Measurements from ENCODE around the gene BAAT. TPM values are rescaled to one million over a fixed set of nuclear protein-coding genes. Genes with fewer than 3 reads are reported as not detected.

BAAT gene
- total RNA-seq, 1 experiment from 2014 or later, result 0.25 TPM

- Histone ChIP-seq H3K27me3 (ENCODE audit: insufficient read depth, low read length) (no peaks in the 10 kb centered on the region), H3K79me2 (ENCODE audit: insufficient read depth, low read length) (no peaks in the 10 kb centered on the region), H2AFZ (ENCODE audit: low read depth, low read length, poor library complexity, severe bottlenecking) (no peak overlapping the region), H3K9me2 (ENCODE audit: insufficient read depth) (no peaks in the 10 kb centered on the region), H3K9ac (ENCODE audit: low read length) (no peak overlapping the region), H3K4me2 (ENCODE audit: low read length) (no peak overlapping the region), H3K4me3 (replicated peaks in 1 of 2; ENCODE audit: low read depth in 1 of 2, low read length in 2 of 2) (no peak overlapping the region), H3K27ac (ENCODE audit: low read depth, low read length) (no peak overlapping the region), H4K20me1 (ENCODE audit: insufficient read depth) (no peaks in the 10 kb centered on the region), H3K9me3 (ENCODE audit: control insufficient read depth in 1 of 2, insufficient read depth in 1 of 2, low read depth in 1 of 2, low read length in 2 of 2) (no peaks in the 10 kb centered on the region), H3K36me3 (ENCODE audit: control insufficient read depth in 1 of 2, insufficient read depth in 2 of 2, low read length in 2 of 2) (no peaks in the 10 kb centered on the region), H3K4me1 (ENCODE audit: control insufficient read depth in 1 of 2, insufficient read depth in 2 of 2, low read length in 2 of 2) (no peaks in the 10 kb centered on the region; a peak in 1 of 4 replicates)
- intact Hi-C loops (cut with micrococcal nuclease), result no loop called here
- ATAC-seq (no peak), DNase-seq (ENCODE audit: low read depth, low spot score) (no peak)
- RAD21 ChIA-PET (ENCODE audit: low non-redundant PET in 1 of 2, low total read pairs in 2 of 2, uncharacterized antibody in 2 of 2, unreplicated experiment in 2 of 2), result no interaction called here
- CTCF ChIA-PET, result no interaction called here
- TF ChIP-seq ZBTB33 (IDR thresholded peaks at IDR 0.05; ENCODE audit: extremely low read depth, insufficient replicate concordance, low read length), result no peak
- TF ChIP-seq JUND (IDR thresholded peaks at IDR 0.05), result no peak
- no peak for TF ChIP-seq POLR2A (IDR thresholded peaks at IDR 0.05; ENCODE audit: borderline replicate concordance, extremely low read depth, insufficient read depth, insufficient read length)
- TF ChIP-seq SIN3A (IDR thresholded peaks at IDR 0.05; ENCODE audit: low read depth), result no peak
- TF ChIP-seq SRF (IDR thresholded peaks at IDR 0.05; ENCODE audit: low read depth), result no peak
- no peak for TF ChIP-seq TCF7L2 (IDR thresholded peaks at IDR 0.05; ENCODE audit: borderline replicate concordance, extremely low read depth, insufficient read depth, insufficient read length)
- TF ChIP-seq ZFX (IDR thresholded peaks at IDR 0.05), result no peak
- TF ChIP-seq, protein P1, sequence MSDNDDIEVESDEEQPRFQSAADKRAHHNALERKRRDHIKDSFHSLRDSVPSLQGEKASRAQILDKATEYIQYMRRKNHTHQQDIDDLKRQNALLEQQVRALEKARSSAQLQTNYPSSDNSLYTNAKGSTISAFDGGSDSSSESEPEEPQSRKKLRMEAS (IDR thresholded peaks at IDR 0.05), result no peak
- TF ChIP-seq CBX3 (IDR thresholded peaks at IDR 0.05; ENCODE audit: low read depth), result no peak
- no peak for TF ChIP-seq YY1 (IDR thresholded peaks at IDR 0.05; ENCODE audit: extremely low read depth, insufficient replicate concordance, low read depth, low read length)
- TF ChIP-seq, protein P2, sequence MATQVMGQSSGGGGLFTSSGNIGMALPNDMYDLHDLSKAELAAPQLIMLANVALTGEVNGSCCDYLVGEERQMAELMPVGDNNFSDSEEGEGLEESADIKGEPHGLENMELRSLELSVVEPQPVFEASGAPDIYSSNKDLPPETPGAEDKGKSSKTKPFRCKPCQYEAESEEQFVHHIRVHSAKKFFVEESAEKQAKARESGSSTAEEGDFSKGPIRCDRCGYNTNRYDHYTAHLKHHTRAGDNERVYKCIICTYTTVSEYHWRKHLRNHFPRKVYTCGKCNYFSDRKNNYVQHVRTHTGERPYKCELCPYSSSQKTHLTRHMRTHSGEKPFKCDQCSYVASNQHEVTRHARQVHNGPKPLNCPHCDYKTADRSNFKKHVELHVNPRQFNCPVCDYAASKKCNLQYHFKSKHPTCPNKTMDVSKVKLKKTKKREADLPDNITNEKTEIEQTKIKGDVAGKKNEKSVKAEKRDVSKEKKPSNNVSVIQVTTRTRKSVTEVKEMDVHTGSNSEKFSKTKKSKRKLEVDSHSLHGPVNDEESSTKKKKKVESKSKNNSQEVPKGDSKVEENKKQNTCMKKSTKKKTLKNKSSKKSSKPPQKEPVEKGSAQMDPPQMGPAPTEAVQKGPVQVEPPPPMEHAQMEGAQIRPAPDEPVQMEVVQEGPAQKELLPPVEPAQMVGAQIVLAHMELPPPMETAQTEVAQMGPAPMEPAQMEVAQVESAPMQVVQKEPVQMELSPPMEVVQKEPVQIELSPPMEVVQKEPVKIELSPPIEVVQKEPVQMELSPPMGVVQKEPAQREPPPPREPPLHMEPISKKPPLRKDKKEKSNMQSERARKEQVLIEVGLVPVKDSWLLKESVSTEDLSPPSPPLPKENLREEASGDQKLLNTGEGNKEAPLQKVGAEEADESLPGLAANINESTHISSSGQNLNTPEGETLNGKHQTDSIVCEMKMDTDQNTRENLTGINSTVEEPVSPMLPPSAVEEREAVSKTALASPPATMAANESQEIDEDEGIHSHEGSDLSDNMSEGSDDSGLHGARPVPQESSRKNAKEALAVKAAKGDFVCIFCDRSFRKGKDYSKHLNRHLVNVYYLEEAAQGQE (IDR thresholded peaks at IDR 0.05; ENCODE audit: low read depth), result no peak
- TF ChIP-seq EZH2 (IDR thresholded peaks at IDR 0.05), result no peak
- TF ChIP-seq EZH2phosphoT487 (IDR thresholded peaks at IDR 0.05; ENCODE audit: borderline replicate concordance), result no peak
- TF ChIP-seq CEBPB (IDR thresholded peaks at IDR 0.05; ENCODE audit: low read depth), result no peak
- TF ChIP-seq SP1 (IDR thresholded peaks at IDR 0.05; ENCODE audit: low read depth), result no peak
- no peak for TF ChIP-seq RAD21 (IDR thresholded peaks at IDR 0.05; ENCODE audit: low read depth)
- no peak for TF ChIP-seq ELF1 (IDR thresholded peaks at IDR 0.05; ENCODE audit: borderline replicate concordance, low read depth)
- TF ChIP-seq FOSL1 (IDR thresholded peaks at IDR 0.05; ENCODE audit: low read depth), result no peak
- TF ChIP-seq CTCF (IDR thresholded peaks at IDR 0.05 in 2 of 3, conservative IDR thresholded peaks at IDR 0.05 in 1 of 3; ENCODE audit: borderline replicate concordance in 1 of 3, insufficient read depth in 1 of 3, low read depth in 2 of 3, low read length in 2 of 3), result no peak
- TF ChIP-seq EGR1 (IDR thresholded peaks at IDR 0.05; ENCODE audit: low read depth), result no peak
- POLR2A ChIA-PET, result no interaction called here
- BruUV-seq (replicated peaks), result no TSS peak
Measured at GRCh38 chr9:101360647-101361046, 24.2 kb downstream of the BAAT start.
